ENCODE results near the gene ZNF593OS.

- TF ChIP-seq CTCF (IDR thresholded peaks at IDR 0.05) (no peak), POLR2A (IDR thresholded peaks at IDR 0.05) (no peak)
Measured at GRCh38 chr1:26221094-26221493, 49.5 kb upstream of the ZNF593OS start.
